Liver (tissue), 9 donors: Measurements from ENCODE around the gene AKT2. TPM values are rescaled to one million over a fixed set of nuclear protein-coding genes. Genes with fewer than 3 reads are reported as not detected.

Experiments used
- DNase-seq: peaks from one replicate; pipeline ENCODE4 v3.0.0-alpha.2; 2017; ENCODE audit warnings: low spot score
- H3K27ac ChIP-seq, 2 donors: one replicate each; pipeline ENCODE4 v1.7.0; 2013; ENCODE audit warnings: inconsistent platforms in 2 of 2, low read length in 2 of 2, control low read depth in 1 of 2, low read depth in 1 of 2, mild to moderate bottlenecking in 1 of 2
- H3K27me3 ChIP-seq, 4 donors: one replicate each; pipeline versions ENCODE4 v1.6.1 to v1.7.0; 2013; ENCODE audit warnings: low read length in 3 of 4, inconsistent platforms in 1 of 4, mild to moderate bottlenecking in 1 of 4, moderate library complexity in 1 of 4; ENCODE audit not compliant: control insufficient read depth in 4 of 4, insufficient read depth in 4 of 4
- H3K36me3 ChIP-seq, 4 donors: one replicate each; pipeline versions ENCODE4 v1.6.1 to v1.7.0; 2013; ENCODE audit warnings: low read length in 3 of 4, mild to moderate bottlenecking in 3 of 4, low read depth in 1 of 4, moderate library complexity in 1 of 4; ENCODE audit not compliant: control insufficient read depth in 4 of 4, insufficient read depth in 3 of 4
- H3K4me1 ChIP-seq, 4 donors: one replicate each; pipeline versions ENCODE4 v1.6.1 to v1.7.0; 2013; ENCODE audit warnings: low read length in 3 of 4, mild to moderate bottlenecking in 3 of 4, moderate library complexity in 1 of 4; ENCODE audit not compliant: control insufficient read depth in 4 of 4, insufficient read depth in 4 of 4
- H3K4me3 ChIP-seq, 3 donors: one replicate each; pipeline versions ENCODE4 v1.6.1 to v1.7.0; 2013; ENCODE audit warnings: low read length in 3 of 3, control low read depth in 1 of 3, low read depth in 1 of 3, mild to moderate bottlenecking in 1 of 3
- H3K9ac ChIP-seq, 2 donors: one replicate each; pipeline ENCODE4 v1.7.0; 2013; ENCODE audit warnings: low read length in 2 of 2, mild to moderate bottlenecking in 2 of 2, moderate library complexity in 2 of 2, control low read depth in 1 of 2, low read depth in 1 of 2
- H3K9me3 ChIP-seq, 4 donors: one replicate each; pipeline versions ENCODE4 v1.6.1 to v1.7.0; 2013; ENCODE audit warnings: low read length in 3 of 4; ENCODE audit not compliant: control insufficient read depth in 4 of 4
- EGR1 ChIP-seq, 2 donors: IDR thresholded peaks; 2 replicates each; pipeline ENCODE4 v1.6.1; 2016 to 2018; ENCODE audit warnings: antibody characterized with exemption in 2 of 2, low read depth in 2 of 2
- FOXA2 ChIP-seq: IDR thresholded peaks from 2 replicates; pipeline ENCODE4 v1.6.1; 2016; ENCODE audit warnings: antibody characterized with exemption
- GABPA ChIP-seq, 2 donors: IDR thresholded peaks in 1 of 2; conservative IDR thresholded peaks in 1 of 2; 2 replicates each; pipeline ENCODE4 v1.6.1; 2016; ENCODE audit warnings: antibody characterized with exemption in 2 of 2, mild to moderate bottlenecking in 1 of 2, moderate library complexity in 1 of 2
- JUND ChIP-seq, 2 donors: IDR thresholded peaks; 2 replicates each; pipeline ENCODE4 v1.6.1; 2016; ENCODE audit warnings: antibody characterized with exemption in 2 of 2
- NR2F2 ChIP-seq: IDR thresholded peaks from 2 replicates; pipeline ENCODE4 v1.6.1; 2016; ENCODE audit warnings: antibody characterized with exemption
- SP1 ChIP-seq: IDR thresholded peaks from 2 replicates; pipeline ENCODE4 v1.6.1; 2018; ENCODE audit warnings: antibody characterized with exemption, mild to moderate bottlenecking
- TAF1 ChIP-seq: conservative IDR thresholded peaks from 2 replicates; pipeline ENCODE4 v1.6.1; 2016; ENCODE audit warnings: antibody characterized with exemption, mild to moderate bottlenecking
- YY1 ChIP-seq: IDR thresholded peaks from 2 replicates; pipeline ENCODE4 v1.6.1; 2016; ENCODE audit warnings: antibody characterized with exemption, mild to moderate bottlenecking
- WGBS: extraction: QIAGEN DNeasy Blood & Tissue Kit; methylation state at CpG from one replicate; pipeline ENCODE4 v1.1.7; 2013; 5-methylcytosine and 5-hydroxymethylcytosine counted together
- polyA plus RNA-seq, 2 donors: library from polyadenylated mRNA; stranded (reverse) in 1 of 2; unstranded in 1 of 2; fragments of 200-250 nt in 1 of 2; fragments of >200 nt in 1 of 2; fragmentation: Nextera tagmentation in 1 of 2; extraction: Ambion mirVana in 1 of 2; gene quantifications; one replicate each; pipeline versions ENCODE4 v1.2.1 to v1.2.3, GENCODE V29; 2013 to 2015
- total RNA-seq, 2 donors: library from RNA; depleted of rRNA; stranded (reverse); fragments of >200 nt; gene quantifications; one replicate each; pipeline ENCODE4 v1.2.3, GENCODE V29; 2014
- TF ChIP-seq, protein P1 (sequence below): IDR thresholded peaks from 2 replicates; pipeline ENCODE4 v1.6.1; 2016; ENCODE audit warnings: antibody characterized with exemption, mild to moderate bottlenecking
- TF ChIP-seq, protein P2 (sequence below): IDR thresholded peaks from 2 replicates; pipeline ENCODE4 v1.6.1; 2016; ENCODE audit warnings: antibody characterized with exemption
- TF ChIP-seq, protein P3 (sequence below): IDR thresholded peaks from 2 replicates; pipeline ENCODE4 v1.6.1; 2016; ENCODE audit warnings: antibody characterized with exemption
- donor health status: healthy.
- donor health status: healthy.
- donor health status: healthy.
- donor health status: healthy.
- donor health status: healthy.

Gene AKT2
- total and polyA plus RNA-seq, 4 donors = 23.2 to 110 (median 60.4) TPM

DNA sequence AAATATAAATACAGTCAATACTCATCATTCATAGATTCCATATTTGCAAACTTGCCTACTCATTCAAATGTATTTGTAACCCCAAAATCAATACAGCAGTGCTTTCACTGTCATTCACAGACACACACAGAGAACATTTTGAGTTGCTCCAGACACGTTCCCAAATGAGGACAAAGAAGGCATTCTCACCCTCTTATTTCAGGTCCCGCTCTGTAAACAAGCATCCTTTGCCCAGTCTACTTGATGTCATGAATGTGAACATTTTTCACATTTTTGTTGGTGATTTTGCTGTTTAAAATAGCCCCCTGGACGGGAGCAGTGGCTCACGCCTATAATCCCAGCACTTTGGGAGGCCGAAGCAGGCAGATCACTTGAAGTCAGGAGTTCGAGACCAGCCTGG is 47.5 kb upstream of the AKT2 start:
- Histone ChIP-seq H3K27ac (no peak overlapping the region), H3K4me1 (no peaks in the 10 kb centered on the region), H3K9me3 (no peaks in the 10 kb centered on the region), H3K36me3 (peaks cover 10 to 52% (median 15%) of the 10 kb centered on the region in 4 donors), H3K27me3 (no peaks in the 10 kb centered on the region), H3K4me3 (no peak overlapping the region), H3K9ac (no peak overlapping the region)
- TF ChIP-seq GABPA (IDR thresholded peaks at IDR 0.05 in 1 of 2, conservative IDR thresholded peaks at IDR 0.05 in 1 of 2) (no peak), TAF1 (no peak), YY1 (no peak), NR2F2 (no peak), SP1 (no peak)
- TF ChIP-seq, protein P1, sequence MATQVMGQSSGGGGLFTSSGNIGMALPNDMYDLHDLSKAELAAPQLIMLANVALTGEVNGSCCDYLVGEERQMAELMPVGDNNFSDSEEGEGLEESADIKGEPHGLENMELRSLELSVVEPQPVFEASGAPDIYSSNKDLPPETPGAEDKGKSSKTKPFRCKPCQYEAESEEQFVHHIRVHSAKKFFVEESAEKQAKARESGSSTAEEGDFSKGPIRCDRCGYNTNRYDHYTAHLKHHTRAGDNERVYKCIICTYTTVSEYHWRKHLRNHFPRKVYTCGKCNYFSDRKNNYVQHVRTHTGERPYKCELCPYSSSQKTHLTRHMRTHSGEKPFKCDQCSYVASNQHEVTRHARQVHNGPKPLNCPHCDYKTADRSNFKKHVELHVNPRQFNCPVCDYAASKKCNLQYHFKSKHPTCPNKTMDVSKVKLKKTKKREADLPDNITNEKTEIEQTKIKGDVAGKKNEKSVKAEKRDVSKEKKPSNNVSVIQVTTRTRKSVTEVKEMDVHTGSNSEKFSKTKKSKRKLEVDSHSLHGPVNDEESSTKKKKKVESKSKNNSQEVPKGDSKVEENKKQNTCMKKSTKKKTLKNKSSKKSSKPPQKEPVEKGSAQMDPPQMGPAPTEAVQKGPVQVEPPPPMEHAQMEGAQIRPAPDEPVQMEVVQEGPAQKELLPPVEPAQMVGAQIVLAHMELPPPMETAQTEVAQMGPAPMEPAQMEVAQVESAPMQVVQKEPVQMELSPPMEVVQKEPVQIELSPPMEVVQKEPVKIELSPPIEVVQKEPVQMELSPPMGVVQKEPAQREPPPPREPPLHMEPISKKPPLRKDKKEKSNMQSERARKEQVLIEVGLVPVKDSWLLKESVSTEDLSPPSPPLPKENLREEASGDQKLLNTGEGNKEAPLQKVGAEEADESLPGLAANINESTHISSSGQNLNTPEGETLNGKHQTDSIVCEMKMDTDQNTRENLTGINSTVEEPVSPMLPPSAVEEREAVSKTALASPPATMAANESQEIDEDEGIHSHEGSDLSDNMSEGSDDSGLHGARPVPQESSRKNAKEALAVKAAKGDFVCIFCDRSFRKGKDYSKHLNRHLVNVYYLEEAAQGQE = no peak
- TF ChIP-seq, protein P2, sequence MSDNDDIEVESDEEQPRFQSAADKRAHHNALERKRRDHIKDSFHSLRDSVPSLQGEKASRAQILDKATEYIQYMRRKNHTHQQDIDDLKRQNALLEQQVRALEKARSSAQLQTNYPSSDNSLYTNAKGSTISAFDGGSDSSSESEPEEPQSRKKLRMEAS = no peak
- WGBS = 96% methylated on average over 6 of the region's 6 CpGs
- DNase-seq = no peak

DNA sequence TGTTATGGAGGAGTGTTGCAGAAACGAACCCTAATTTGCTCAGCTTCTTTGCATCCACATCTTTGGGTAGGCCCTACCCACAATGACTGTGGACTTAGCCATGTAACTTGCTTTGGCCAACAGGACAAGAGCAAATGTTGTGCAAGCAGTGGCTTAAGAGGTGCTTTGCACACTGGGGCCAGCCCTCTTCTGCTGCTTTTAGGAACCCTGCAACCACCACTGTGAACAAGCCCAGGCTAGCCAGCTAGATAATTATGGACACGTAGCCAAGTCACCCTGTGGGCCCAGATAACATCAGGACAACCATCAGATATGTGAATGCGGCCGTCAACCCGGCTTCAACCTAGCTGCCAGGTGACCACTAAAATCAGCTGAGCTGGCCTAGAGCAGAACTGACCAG is 45.9 kb upstream of the AKT2 start:
- Histone ChIP-seq H3K9ac (no peak overlapping the region), H3K27me3 (no peaks in the 10 kb centered on the region), H3K27ac (no peak overlapping the region), H3K4me3 (no peak overlapping the region), H3K36me3 (peaks cover 11 to 62% (median 21%) of the 10 kb centered on the region in 4 donors), H3K9me3 (no peaks in the 10 kb centered on the region), H3K4me1 (no peaks in the 10 kb centered on the region)
- WGBS = 85% methylated on average over 5 of the region's 5 CpGs
- TF ChIP-seq, protein P1 = no peak
- no peak for DNase-seq

DNA sequence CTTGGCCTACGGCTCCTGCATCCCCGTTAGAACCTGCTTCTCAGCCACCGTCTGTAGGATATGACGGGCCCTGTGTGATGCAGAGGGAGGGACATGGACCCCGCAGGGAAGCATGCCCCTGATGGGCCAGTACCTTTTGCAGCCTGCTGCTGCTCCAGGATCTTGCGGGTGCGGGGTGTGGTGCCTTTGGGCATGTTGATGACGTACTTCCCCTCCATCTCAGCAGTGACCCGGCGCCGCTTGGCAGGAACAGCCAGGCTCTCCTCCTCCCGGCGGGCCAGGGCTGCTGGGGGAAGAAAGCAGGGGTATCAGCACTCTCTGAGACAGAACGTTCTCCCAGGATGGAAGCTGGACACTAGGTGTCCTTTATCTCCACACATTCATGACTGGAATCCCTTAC is 41.1 kb upstream of the AKT2 start:
- no peak overlapping the region for H3K9ac ChIP-seq
- no peaks in the 10 kb centered on the region for H3K27me3 ChIP-seq
- no peaks in the 10 kb centered on the region for H3K4me1 ChIP-seq
- WGBS = 96% methylated on average over 14 of the region's 14 CpGs
- peaks cover 16 to 71% (median 38%) of the 10 kb centered on the region in 4 donors for H3K36me3 ChIP-seq
- no peak for DNase-seq
- H3K27ac ChIP-seq = no peak overlapping the region
- TF ChIP-seq EGR1 (IDR thresholded peaks at IDR 0.05; ENCODE audit: low read depth in 2 of 2) = no peak
- TF ChIP-seq FOXA2 = no peak
- TF ChIP-seq, protein P3, sequence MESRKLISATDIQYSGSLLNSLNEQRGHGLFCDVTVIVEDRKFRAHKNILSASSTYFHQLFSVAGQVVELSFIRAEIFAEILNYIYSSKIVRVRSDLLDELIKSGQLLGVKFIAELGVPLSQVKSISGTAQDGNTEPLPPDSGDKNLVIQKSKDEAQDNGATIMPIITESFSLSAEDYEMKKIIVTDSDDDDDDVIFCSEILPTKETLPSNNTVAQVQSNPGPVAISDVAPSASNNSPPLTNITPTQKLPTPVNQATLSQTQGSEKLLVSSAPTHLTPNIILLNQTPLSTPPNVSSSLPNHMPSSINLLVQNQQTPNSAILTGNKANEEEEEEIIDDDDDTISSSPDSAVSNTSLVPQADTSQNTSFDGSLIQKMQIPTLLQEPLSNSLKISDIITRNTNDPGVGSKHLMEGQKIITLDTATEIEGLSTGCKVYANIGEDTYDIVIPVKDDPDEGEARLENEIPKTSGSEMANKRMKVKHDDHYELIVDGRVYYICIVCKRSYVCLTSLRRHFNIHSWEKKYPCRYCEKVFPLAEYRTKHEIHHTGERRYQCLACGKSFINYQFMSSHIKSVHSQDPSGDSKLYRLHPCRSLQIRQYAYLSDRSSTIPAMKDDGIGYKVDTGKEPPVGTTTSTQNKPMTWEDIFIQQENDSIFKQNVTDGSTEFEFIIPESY = no peak
- TF ChIP-seq, protein P1 = no peak
- TF ChIP-seq JUND (IDR thresholded peaks at IDR 0.05) = no peak
- no peaks in the 10 kb centered on the region for H3K9me3 ChIP-seq
- no peak overlapping the region for H3K4me3 ChIP-seq
